Tibial artery (tissue), 4 donors: Measurements from ENCODE around the gene NINJ2.

Experiments
- DNase-seq, 2 donors: peaks; one replicate each; pipeline ENCODE4 v3.0.0-alpha.2; 2019
- H3K27ac ChIP-seq, 2 donors: fragments of 200-600 bp; sonication (generic) in 1 of 2; 1 replicate in 1 of 2; 2 replicates in 1 of 2; pipeline ENCODE4 v1.5.1; 2018 to 2019; ENCODE audit warnings: mild to moderate bottlenecking in 1 of 2
- H3K27me3 ChIP-seq, 2 donors: fragments of 200-600 bp; sonication (generic) in 1 of 2; one replicate each; pipeline versions ENCODE4 v1.5.1 to v1.6.0; 2016 to 2019
- H3K36me3 ChIP-seq, 3 donors: fragments of 200-600 bp; sonication (generic) in 2 of 3; one replicate each; pipeline ENCODE4 v1.5.1; 2016 to 2019; ENCODE audit warnings: mild to moderate bottlenecking in 2 of 3
- H3K4me1 ChIP-seq, 4 donors: fragments of 200-600 bp; sonication (generic) in 2 of 4; 1 replicate in 3 of 4; 2 replicates in 1 of 4; pipeline ENCODE4 v1.5.1; 2016 to 2019
- H3K4me3 ChIP-seq, 2 donors: fragments of 200-600 bp; sonication (generic) in 1 of 2; 1 replicate in 1 of 2; 2 replicates in 1 of 2; pipeline ENCODE4 v1.5.1; 2018 to 2019; ENCODE audit warnings: mild to moderate bottlenecking in 2 of 2
- H3K9me3 ChIP-seq, 3 donors: fragments of 200-600 bp; sonication (generic) in 1 of 3; one replicate each; pipeline ENCODE4 v1.5.1; 2016 to 2019
- CTCF ChIP-seq, 2 experiments: fragments of 200-600 bp in 1 of 2; fragments of 450-650 bp in 1 of 2; IDR thresholded peaks; one replicate each; pipeline ENCODE4 v1.5.1; 2017 to 2019; ENCODE audit warnings: antibody characterized with exemption in 2 of 2, mild to moderate bottlenecking in 1 of 2, moderate library complexity in 1 of 2
- intact Hi-C: fragments of 100-400 bp; cut with DNase I; formaldehyde crosslinking; loops from one replicate; pipeline ENCODE4 v1.15.0; 2023; ENCODE audit warnings: low total_unique reads

Gene NINJ2

GRCh38 chr12:623865-624372 lies 39.3 kb downstream of the NINJ2 start:
- no peak overlapping the region for H3K4me3 ChIP-seq
- intact Hi-C loops, result no loop called here
- TF ChIP-seq CTCF (IDR thresholded peaks at IDR 0.05), result no peak
- no peak for DNase-seq
- H3K9me3 ChIP-seq, result no peaks in the 10 kb centered on the region
- no peaks in the 10 kb centered on the region for H3K36me3 ChIP-seq
- no peak overlapping the region for H3K27ac ChIP-seq
- no peaks in the 10 kb centered on the region for H3K27me3 ChIP-seq
- H3K4me1 ChIP-seq, result no peaks in the 10 kb centered on the region

GRCh38 chr12:623172-623864 lies 39.9 kb downstream of the NINJ2 start:
- no peaks in the 10 kb centered on the region for H3K4me1 ChIP-seq
- no peak for TF ChIP-seq CTCF (IDR thresholded peaks at IDR 0.05)
- DNase-seq, result no peak
- no peaks in the 10 kb centered on the region for H3K36me3 ChIP-seq
- intact Hi-C loops, result no loop called here
- H3K9me3 ChIP-seq, result no peaks in the 10 kb centered on the region
- H3K4me3 ChIP-seq, result no peak overlapping the region
- no peak overlapping the region for H3K27ac ChIP-seq
- no peaks in the 10 kb centered on the region for H3K27me3 ChIP-seq

- no peak overlapping the region for H3K4me3 ChIP-seq
- no peaks in the 10 kb centered on the region for H3K36me3 ChIP-seq
- no peak for DNase-seq
- H3K4me1 ChIP-seq, result no peaks in the 10 kb centered on the region
- no peak for TF ChIP-seq CTCF (IDR thresholded peaks at IDR 0.05)
- intact Hi-C loops, result no loop called here
- no peak overlapping the region for H3K27ac ChIP-seq
- H3K9me3 ChIP-seq, result no peaks in the 10 kb centered on the region
- no peaks in the 10 kb centered on the region for H3K27me3 ChIP-seq
These were observed 40.8 kb downstream of the NINJ2 start for GRCh38 chr12:622416-622815.

GRCh38 chr12:619346-619745 lies 43.9 kb downstream of the NINJ2 start:
- no peak for TF ChIP-seq CTCF (IDR thresholded peaks at IDR 0.05)
- no peak for DNase-seq
- H3K4me3 ChIP-seq, result no peak overlapping the region
- H3K9me3 ChIP-seq, result no peaks in the 10 kb centered on the region
- H3K36me3 ChIP-seq, result no peaks in the 10 kb centered on the region
- no peak overlapping the region for H3K27ac ChIP-seq
- intact Hi-C loops, result no loop called here
- H3K27me3 ChIP-seq, result no peaks in the 10 kb centered on the region
- no peaks in the 10 kb centered on the region for H3K4me1 ChIP-seq

- no peak for DNase-seq
- no peak for TF ChIP-seq CTCF (IDR thresholded peaks at IDR 0.05)
- Histone ChIP-seq H3K4me3 (no peak overlapping the region), H3K9me3 (no peaks in the 10 kb centered on the region), H3K27ac (no peak overlapping the region), H3K36me3 (no peaks in the 10 kb centered on the region), H3K4me1 (no peaks in the 10 kb centered on the region), H3K27me3 (no peaks in the 10 kb centered on the region)
- intact Hi-C loops, result no loop called here
These were observed 44.6 kb downstream of the NINJ2 start for GRCh38 chr12:618605-619004.
